GM12878 (cell line): Measurements from ENCODE around the gene ATP2A2. TPM values are rescaled to one million over a fixed set of nuclear protein-coding genes. Genes with fewer than 3 reads are reported as not detected.
"Not testable (repeated sequence)": the region's sequence is repeated elsewhere in the genome, so short reads cannot be mapped to it uniquely, and the experiment has no call there.

Experiments
- ATAC-seq: fragments of 200-7000 bp; cut with Tn5 transposase; 3 replicates; pipeline ENCODE4 v1.9.1; 2020; ENCODE audit warnings: mild to moderate bottlenecking, moderate library complexity
- BruUV-seq: library from RNA; stranded (reverse); fragments of 400-500 nt; replicated peaks from 2 replicates; lab custom pipeline; 2021; lab: Mats Ljungman, UMichigan
- CTCF ChIA-PET: fragments of 300-600 bp; sonication (Branson Sonifier 250); formaldehyde crosslinking; extraction: SDS; loops from one replicate; lab custom pipeline; 2021; ENCODE audit warnings: inconsistent platforms; lab: Yijun Ruan, JAX
- POLR2A ChIA-PET: fragments of 350-600 bp; formaldehyde crosslinking; extraction: SDS; loops from one replicate; lab custom pipeline; 2021; ENCODE audit warnings: inconsistent platforms; lab: Charles Lee
- RAD21 ChIA-PET: fragments of 300-600 bp; sonication (Branson Sonifier 250); formaldehyde crosslinking; loops from one replicate; lab custom pipeline; 2023; ENCODE audit warnings: antibody characterized with exemption; ENCODE audit not compliant: unreplicated experiment; lab: Charles Lee
- SMC1A ChIA-PET: fragments of 300-600 bp; sonication (Branson Sonifier 250); formaldehyde crosslinking; loops from one replicate; lab custom pipeline; 2023; ENCODE audit not compliant: unreplicated experiment, uncharacterized antibody; lab: Charles Lee
- DNase-seq: peaks from one replicate; pipeline ENCODE4 v3.0.0-alpha.2; 2011; ENCODE audit warnings: low read depth, low spot score
- FAIRE-seq: peaks from 3 replicates; lab custom pipeline; 2011; peaks lifted over from hg19 to GRCh38; lab: Jason Lieb, UNC
- H2AFZ ChIP-seq: 2 replicates; pipeline ENCODE4 v1.6.0; 2011; ENCODE audit warnings: low read depth, low read length, control low read depth; ENCODE audit not compliant: control insufficient read depth
- H3K27ac ChIP-seq: 2 replicates; pipeline ENCODE4 v1.5.1; 2011; ENCODE audit warnings: control low read depth; ENCODE audit not compliant: control insufficient read depth, insufficient read depth
- H3K27me3 ChIP-seq, 2 experiments: replicated peaks in 1 of 2; 2 replicates each; pipeline versions ENCODE4 v1.6.0 to v1.6.1; 2011; ENCODE audit warnings: low read length in 1 of 2; ENCODE audit not compliant: control insufficient read depth in 2 of 2, insufficient read depth in 2 of 2
- H3K36me3 ChIP-seq, 2 experiments: 2 replicates each; pipeline ENCODE4 v1.5.1; 2011; ENCODE audit warnings: low read length in 1 of 2; ENCODE audit not compliant: control insufficient read depth in 2 of 2, insufficient read depth in 2 of 2
- H3K4me1 ChIP-seq: 2 replicates; pipeline ENCODE4 v1.6.1; 2011; ENCODE audit warnings: mild to moderate bottlenecking, low read length, moderate library complexity, mixed read lengths; ENCODE audit not compliant: control insufficient read depth, insufficient read depth
- H3K4me2 ChIP-seq: 2 replicates; pipeline ENCODE4 v1.6.0; 2011; ENCODE audit warnings: control low read depth; ENCODE audit not compliant: control insufficient read depth, insufficient read depth
- H3K4me3 ChIP-seq: fragments of 200-600 bp; sonication (generic); 2 replicates; pipeline ENCODE4 v1.5.1; 2016
- H3K79me2 ChIP-seq: 2 replicates; pipeline ENCODE4 v1.6.0; 2011; ENCODE audit warnings: low read length; ENCODE audit not compliant: control insufficient read depth, insufficient read depth
- H3K9ac ChIP-seq: 2 replicates; pipeline ENCODE4 v1.8.0; 2011; ENCODE audit warnings: low read length, control low read depth, mixed read lengths; ENCODE audit not compliant: control insufficient read depth, insufficient read depth
- H3K9me3 ChIP-seq: replicated peaks from 3 replicates; pipeline ENCODE4 v1.5.1; 2011; ENCODE audit warnings: mild to moderate bottlenecking, low read length; ENCODE audit not compliant: control insufficient read depth, insufficient read depth
- H4K20me1 ChIP-seq: 2 replicates; pipeline ENCODE4 v1.6.0; 2011; ENCODE audit not compliant: control insufficient read depth, insufficient read depth
- BHLHE40 ChIP-seq, 2 experiments: fragments of 450-650 bp in 1 of 2; IDR thresholded peaks; 2 replicates each; pipeline ENCODE4 v1.6.1; 2011 to 2017; ENCODE audit warnings: low read depth in 2 of 2, borderline replicate concordance in 1 of 2, improper control_type of control experiment in 1 of 2, low read length in 1 of 2, mild to moderate bottlenecking in 1 of 2
- POLR2A ChIP-seq: IDR thresholded peaks from 2 replicates; pipeline ENCODE4 v1.6.1; 2011; ENCODE audit warnings: low read depth, mild to moderate bottlenecking, low read length
- ZNF217 ChIP-seq: fragments of 450-650 bp; IDR thresholded peaks from 2 replicates; pipeline ENCODE4 v1.6.1; 2017; ENCODE audit warnings: antibody characterized with exemption, mild to moderate bottlenecking
- WGBS: methylation state at CpG from one replicate; pipeline ENCODE4 v1.1.6; 2016; ENCODE audit warnings: low lambda C conversion rate; ENCODE audit not compliant: insufficient replicate concordance, insufficient coverage; ENCODE audit errors: missing lambda C conversion rate; 5-methylcytosine and 5-hydroxymethylcytosine counted together
- in situ Hi-C: fragments of 300-500 bp; cut with MboI; formaldehyde crosslinking; loops from 9 replicates; pipeline ENCODE4 v1.14.3; 2018; ENCODE audit warnings: mixed read lengths
- intact Hi-C: fragments of 100-400 bp; cut with micrococcal nuclease; formaldehyde crosslinking; loops from one replicate; pipeline ENCODE4 v1.14.2; 2022; ENCODE audit not compliant: unreplicated experiment
- polyA plus RNA-seq, 11 experiments: library from polyadenylated mRNA; depleted of rRNA in 4 of 11; unstranded in 6 of 11; stranded (reverse) in 5 of 11; fragments of >200 nt; fragmentation: Nextera tagmentation in 4 of 11; fragmentation: Illumina TruSeq in 1 of 11; extraction: Ambion mirVana in 4 of 11; extraction: Trizol in 1 of 11; gene quantifications; 1 replicate in 1 of 11; 2 replicates in 10 of 11; pipeline versions ENCODE4 v1.2.1 to v1.2.3, GENCODE V29; 2011 to 2016; ENCODE audit warnings: inconsistent platforms in 2 of 11, missing spikeins in 2 of 11, low read depth in 1 of 11
- total RNA-seq, 4 experiments: library from RNA; depleted of rRNA in 3 of 4; stranded (reverse); fragments of >200 nt in 3 of 4; fragmentation: Illumina TruSeq in 1 of 4; extraction: Trizol in 1 of 4; gene quantifications; 2 replicates each; pipeline versions ENCODE4 v1.2.1 to v1.2.3, GENCODE V29; 2013 to 2021

ATP2A2 gene
- total and polyA plus RNA-seq, 10 of the 15 experiments (the other 5 are each of a cell fraction or from before 2014, with no cell fraction given): 3.7 to 133 (median 34.4) TPM

GRCh38 chr12:110373962-110374611 is 93.0 kb downstream of the ATP2A2 start:
- 97% methylated on average over 13 of the region's 13 CpGs for WGBS
- H3K4me2 ChIP-seq: no peak overlapping the region
- CTCF ChIA-PET: no interaction called here

GRCh38 chr12:110378131-110378790 is 97.2 kb downstream of the ATP2A2 start:
- H3K9ac ChIP-seq, intact Hi-C loops, H3K4me1 ChIP-seq, FAIRE-seq, H3K4me3 ChIP-seq, ATAC-seq, H4K20me1 ChIP-seq, H2AFZ ChIP-seq, BruUV-seq, in situ Hi-C loops, RAD21 ChIA-PET, H3K79me2 ChIP-seq, H3K4me2 ChIP-seq, H3K27me3 ChIP-seq, H3K9me3 ChIP-seq, DNase-seq, H3K27ac ChIP-seq: not testable (repeated sequence)
- POLR2A ChIA-PET: interaction anchor here (0.7 to 1.0 kb wide), 2 partner anchors 9 to 48 kb away, joined by 3 to 4 read pairs; no protein-coding TSS in a partner anchor
- SMC1A ChIA-PET: interaction anchor here (1.1 kb wide), 1 partner anchor 29 kb away, joined by 5 read pairs; no protein-coding TSS in a partner anchor
- H3K36me3 ChIP-seq: peaks cover 16 to 33% of the 10 kb centered on the region in 2 experiments
- 95% methylated on average over 16 of the region's 17 CpGs for whole genome bisulfite sequencing
- CTCF ChIA-PET: interaction anchor here (1.1 kb wide), 1 partner anchor 24 kb away, joined by 3 read pairs; no protein-coding TSS in a partner anchor

More at GRCh38 chr12:110373962-110374611, 93.0 kb downstream of the ATP2A2 start:
- intact Hi-C loops: no loop called here
- DNase-seq (no peak), ATAC-seq (no peak), FAIRE-seq (no peak)
- BruUV-seq: no TSS peak
- H3K36me3 ChIP-seq: peaks cover 22 to 34% of the 10 kb centered on the region in 2 experiments
- no peak overlapping the region for H2AFZ ChIP-seq
- H3K9ac ChIP-seq: no peak overlapping the region
- H3K79me2 ChIP-seq: no peaks in the 10 kb centered on the region
- SMC1A ChIA-PET: interaction anchor here (0.9 to 1.8 kb wide), 5 partner anchors 13 to 300 kb away, joined by 4 to 8 read pairs (median 5); no protein-coding TSS in a partner anchor
- no peaks in the 10 kb centered on the region for H3K27me3 ChIP-seq
- no peak overlapping the region for H3K27ac ChIP-seq
- RAD21 ChIA-PET: no interaction called here
- H3K4me1 ChIP-seq: peaks cover 15% of the 10 kb centered on the region
- H3K4me3 ChIP-seq: no peak overlapping the region
- H4K20me1 ChIP-seq: no peaks in the 10 kb centered on the region
- POLR2A ChIA-PET: interaction anchor here (0.5 to 0.6 kb wide), 2 partner anchors 31 to 53 kb away, joined by 3 to 5 read pairs; no protein-coding TSS in a partner anchor
- no peak; the same call in 1 of the 2 replicates for TF ChIP-seq POLR2A
- no peak for TF ChIP-seq ZNF217
- TF ChIP-seq BHLHE40 (IDR thresholded peaks at IDR 0.05; ENCODE audit: borderline replicate concordance in 1 of 2, low read depth in 2 of 2, low read length in 1 of 2): no peak
- in situ Hi-C loops: no loop called here
- no peaks in the 10 kb centered on the region for H3K9me3 ChIP-seq
